C1 segment of cervical spinal cord (tissue), 14 donors: ENCODE data around the gene ZBTB42.

Experiments
- DNase-seq, 14 donors: peaks; one replicate each; lab custom pipeline; 2025; lab: John Stamatoyannopoulos, UW

Gene ZBTB42

DNA sequence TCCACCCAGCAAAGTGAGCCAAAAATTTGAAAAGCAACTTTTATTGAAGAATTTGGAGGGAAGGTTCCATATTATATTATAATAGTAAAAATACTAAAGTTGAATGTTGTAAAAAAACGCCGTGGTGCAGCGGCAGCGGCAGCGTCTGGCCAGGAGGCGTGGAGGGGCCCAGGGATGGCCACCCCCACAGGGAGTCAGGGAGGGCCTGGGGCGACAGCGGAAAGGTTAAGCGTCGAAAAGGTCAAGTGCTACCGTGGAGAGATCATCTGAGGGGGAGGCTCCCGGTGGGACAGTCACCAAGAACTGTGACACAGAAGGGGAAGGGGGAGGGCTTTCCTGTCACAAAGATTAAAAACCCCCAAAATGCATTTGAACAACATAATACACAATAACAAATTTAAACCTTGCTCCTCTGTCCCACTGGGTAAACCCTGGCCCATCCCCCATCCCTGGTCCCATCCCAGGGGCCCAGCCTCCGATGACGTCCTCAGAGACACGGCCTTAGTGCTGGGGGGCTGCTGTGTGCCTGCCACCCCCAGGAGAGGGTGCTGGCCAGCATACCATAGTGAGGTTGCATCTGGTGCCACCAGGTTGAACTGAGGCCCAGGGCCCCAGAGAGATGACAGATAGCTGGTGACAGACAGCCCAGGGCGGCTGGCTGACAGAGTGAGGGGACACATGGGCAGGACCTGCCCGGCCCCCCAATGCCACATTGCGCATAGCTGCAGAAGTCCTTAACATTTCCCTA lies 31.4 kb upstream of the ZBTB42 start:
- DNase-seq: no peak

DNA sequence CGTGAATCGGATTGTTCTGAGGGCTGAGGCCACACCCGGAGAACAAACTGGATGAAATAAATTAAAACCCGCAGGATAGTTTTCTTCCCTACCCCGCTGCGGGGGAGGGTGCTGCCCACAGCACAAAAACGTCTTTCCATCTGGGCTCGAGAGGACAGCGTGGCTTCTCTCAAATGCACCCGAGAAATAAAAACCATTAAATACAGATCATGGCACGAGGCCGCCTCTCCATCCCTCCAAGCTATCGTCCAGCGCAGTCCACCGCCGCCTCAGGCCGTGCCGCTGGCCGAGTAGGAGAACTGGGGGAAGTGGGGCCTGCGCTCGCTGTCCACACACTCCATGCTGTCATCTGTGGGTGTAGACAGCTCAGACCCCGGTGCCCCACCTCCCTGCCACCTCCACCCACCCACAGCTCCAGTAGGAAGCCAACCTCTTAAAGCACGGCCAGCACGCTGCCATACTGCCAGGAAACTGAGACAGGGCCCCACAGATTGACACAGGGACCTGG lies 30.8 kb upstream of the ZBTB42 start:
- DNase-seq: no peak

DNA sequence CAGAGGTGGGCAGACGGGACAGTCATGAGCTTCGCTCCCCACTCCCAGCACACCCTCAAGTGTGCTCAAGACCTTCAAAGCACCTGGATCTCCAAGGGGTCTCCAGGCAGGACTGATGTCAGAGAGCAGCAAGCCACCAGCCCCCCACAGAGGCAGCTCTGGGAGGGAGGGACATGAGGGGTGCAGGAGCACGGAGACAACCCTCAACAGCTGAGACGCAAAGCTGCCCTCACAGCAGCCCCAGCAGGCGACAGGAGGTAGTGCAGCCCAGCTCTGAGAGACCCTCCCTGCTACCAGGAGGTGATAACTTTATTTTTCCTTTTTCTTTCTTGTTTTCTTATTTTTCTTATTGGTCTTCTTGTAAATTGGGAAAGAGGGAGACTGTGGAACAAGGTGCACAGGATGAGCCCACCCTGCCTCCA lies 30.0 kb upstream of the ZBTB42 start:
- DNase-seq: no peak

DNA sequence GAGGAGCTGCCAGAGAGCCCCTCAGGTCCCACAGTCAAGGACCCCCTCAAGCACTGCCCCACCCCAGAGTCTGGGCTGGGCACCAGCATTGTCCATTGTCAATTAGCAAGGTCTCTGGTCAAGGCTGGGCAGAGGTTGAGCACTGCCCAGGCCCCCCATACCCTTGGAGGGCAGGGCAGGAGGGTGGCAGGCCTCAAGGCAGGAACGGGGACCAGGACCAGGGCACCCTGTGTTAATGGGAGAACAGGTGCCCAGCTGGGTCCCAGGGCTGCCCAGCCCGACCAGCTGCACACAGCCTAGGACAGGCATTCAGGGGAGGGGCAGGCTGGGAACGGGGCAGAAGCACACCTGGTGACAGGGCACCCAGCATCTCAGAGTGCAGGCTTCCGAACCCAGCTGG lies 29.5 kb upstream of the ZBTB42 start:
- no peak for DNase-seq

DNA sequence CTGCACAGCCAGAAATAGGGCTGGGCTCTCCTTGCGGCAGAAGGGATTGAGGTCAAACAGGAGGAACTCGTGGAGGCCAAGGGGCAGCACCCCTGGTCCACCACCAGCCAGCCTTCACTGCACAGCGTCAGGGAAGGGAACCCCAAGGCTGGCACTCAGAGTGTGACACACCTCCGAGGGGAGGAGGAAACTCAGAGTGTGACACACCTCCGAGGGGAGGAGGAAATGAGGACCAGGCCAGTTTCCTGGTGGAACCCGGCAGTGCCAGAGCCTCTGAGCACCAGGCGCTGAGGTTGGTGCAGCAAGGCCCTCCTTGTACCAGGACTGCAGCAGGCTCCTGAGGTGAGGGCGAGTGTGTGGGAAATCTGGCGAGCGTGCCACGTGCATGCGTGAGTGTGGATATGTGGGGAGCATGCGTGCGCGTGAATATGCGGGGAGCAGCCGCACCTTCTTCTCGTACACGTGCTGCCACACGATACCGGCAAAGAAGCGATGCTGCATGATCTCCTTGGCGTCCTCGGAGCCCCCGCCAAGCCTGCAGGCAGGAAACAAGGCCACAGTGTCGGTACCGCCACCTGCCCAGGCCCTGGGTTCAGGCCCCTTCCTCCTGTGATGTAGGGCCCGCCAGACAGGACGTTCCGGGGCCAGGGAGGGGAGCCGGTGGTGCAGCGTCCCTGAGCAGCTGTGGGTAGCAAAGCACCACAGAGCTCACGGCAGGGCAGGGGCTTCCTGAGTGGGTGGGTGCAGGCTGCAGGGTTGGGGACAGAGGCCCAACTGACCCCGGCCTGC lies 28.8 kb upstream of the ZBTB42 start:
- DNase-seq: no peak

DNA sequence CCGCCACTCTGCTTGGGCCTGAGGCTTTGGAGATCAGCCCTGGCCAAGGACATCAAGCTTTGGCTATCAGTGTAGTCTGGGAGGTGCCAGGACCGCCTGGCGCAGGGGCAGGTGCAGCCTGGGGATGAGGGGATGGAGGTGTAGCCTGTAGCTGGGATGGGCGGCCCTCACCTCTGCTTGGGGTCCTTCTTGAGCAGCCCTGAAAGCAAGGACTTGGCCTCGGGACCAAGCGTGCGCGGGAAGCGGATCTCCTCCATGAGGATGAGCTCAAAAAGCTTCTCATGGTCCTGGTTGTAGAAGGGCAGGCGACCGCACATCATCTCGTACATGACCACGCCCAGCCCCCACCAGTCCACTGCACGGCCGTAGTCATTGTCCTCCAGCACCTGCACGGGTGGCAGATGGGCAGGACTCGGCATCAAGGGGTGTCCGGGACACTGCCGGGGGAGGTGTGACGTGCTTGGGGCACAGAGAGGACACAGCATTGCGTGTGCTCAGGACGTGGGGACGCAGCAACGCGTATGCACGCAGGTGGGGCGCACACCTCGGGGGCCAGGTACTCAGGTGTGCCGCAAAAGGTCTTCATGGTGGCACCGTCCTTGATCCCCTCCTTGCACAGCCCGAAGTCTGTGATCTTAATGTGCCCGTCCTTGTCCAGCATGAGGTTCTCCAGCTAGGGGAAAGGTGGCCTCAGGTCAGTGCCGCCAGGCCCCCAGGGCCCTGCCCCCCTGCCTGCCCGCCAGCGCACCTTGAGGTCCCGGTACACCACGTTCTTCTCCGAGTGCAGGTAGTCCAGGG lies 28.0 kb upstream of the ZBTB42 start:
- DNase-seq: no peak

DNA sequence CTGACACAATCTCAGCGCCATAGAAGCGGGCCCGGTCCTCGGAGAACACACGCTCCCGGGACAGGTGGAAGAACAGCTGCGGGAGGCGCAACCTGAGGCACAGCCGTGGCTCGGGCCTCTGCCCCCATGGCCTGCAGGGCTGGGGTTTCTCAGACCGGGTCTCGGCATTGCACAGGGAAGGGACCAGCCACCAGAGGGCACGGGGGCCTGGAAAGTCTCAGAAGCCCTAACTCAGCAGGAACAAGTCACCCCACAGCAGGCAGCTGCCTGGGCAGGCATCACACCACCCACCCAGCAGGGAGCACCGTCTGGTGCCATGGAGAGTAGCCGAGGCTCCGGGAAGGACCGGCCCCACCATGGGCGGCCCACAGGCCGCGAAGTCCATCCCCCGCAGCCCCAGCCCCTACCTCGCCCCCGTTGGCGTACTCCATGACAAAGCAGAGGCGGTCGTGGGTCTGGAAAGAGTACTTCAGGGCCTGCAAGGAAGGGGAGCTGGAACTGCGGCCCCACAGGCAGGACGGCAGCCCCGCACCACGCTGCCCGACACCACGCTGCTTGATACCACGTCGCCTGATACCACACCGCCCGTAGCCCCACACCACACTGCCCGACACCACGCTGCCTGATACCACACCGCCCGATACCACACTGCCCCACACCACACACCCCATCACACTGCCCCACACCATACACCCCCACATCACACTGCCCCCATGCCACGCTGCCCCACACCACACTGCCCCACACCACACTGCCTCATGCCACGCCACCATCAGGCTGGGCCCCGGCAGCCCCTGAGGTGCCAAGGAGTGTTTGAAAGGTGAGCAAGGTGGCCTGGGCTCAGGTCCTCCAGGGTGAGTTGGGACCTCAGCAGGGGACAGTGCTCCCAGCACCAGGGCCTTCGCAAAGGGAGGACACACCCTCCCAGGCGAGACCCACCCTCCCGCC lies 27.1 kb upstream of the ZBTB42 start:
- no peak for DNase-seq

DNA sequence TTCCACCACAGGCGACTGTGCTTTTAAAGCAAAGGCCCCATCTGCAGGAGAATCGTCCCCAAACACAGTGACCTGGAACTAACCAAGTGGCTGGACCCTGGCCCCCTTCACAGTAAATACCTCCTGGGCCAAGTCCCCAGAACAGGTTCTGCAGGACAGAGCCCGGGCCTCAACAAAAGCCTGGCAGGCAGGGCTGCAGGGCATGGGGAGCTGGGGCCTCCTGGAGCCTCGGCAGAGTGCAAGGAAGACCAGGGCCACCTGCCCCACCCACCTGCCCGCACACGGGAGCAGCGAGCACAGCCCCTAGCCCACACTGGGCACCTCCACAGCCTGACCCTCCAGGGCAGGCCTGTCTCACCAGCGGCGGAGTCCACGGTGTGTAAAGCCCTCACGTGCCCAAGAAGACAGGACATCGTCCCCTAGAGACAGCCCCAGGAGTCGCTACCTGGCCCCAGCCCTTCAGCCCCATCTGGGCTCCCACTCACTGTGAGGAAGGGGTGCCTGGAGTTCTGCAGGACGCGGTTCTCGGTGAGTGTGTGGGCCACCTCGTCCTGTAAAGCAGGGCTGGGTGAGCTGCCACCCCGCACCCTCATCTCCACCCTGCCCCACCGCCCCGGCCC lies 26.3 kb upstream of the ZBTB42 start:
- no peak for DNase-seq

DNA sequence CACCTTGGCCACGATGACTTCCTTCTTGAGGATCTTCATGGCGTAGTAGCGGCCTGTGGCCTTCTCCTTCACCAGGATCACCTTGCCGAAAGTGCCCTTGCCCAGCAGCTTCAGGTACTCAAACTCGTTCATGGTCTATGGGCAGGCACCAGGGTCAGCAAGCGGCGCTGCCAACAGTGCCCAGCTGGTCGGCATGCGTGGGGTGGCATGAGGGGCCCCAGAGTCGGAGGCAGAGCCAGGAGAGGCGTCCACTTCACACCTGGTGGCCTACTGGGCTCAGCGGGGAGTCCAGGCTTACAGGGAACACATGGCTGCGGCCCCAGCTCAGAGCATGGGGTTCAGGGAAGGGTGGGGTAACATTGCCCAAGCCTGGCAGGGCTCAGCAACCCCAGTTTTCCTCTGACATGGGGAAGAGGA lies 25.8 kb upstream of the ZBTB42 start:
- DNase-seq: no peak

DNA sequence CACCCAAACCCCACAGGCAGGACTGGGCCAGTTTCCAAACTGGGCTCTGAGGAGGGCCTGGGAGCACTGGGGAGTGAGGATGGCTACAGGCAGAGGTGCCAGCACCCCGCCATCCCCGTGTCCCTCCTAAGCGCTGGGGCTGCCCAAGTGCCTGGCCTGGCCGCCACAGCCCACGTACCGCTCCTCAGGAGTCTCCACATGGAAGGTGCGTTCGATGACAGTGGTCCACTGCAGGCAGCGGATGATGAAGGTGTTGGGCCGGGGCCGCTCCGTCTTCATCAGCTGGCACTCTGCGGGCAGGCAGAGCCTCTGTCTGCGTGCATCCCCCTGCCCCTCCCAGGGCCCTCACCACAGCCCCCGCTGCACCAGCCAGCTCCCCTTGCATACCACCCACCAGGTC lies 24.4 kb upstream of the ZBTB42 start:
- no peak for DNase-seq

DNA sequence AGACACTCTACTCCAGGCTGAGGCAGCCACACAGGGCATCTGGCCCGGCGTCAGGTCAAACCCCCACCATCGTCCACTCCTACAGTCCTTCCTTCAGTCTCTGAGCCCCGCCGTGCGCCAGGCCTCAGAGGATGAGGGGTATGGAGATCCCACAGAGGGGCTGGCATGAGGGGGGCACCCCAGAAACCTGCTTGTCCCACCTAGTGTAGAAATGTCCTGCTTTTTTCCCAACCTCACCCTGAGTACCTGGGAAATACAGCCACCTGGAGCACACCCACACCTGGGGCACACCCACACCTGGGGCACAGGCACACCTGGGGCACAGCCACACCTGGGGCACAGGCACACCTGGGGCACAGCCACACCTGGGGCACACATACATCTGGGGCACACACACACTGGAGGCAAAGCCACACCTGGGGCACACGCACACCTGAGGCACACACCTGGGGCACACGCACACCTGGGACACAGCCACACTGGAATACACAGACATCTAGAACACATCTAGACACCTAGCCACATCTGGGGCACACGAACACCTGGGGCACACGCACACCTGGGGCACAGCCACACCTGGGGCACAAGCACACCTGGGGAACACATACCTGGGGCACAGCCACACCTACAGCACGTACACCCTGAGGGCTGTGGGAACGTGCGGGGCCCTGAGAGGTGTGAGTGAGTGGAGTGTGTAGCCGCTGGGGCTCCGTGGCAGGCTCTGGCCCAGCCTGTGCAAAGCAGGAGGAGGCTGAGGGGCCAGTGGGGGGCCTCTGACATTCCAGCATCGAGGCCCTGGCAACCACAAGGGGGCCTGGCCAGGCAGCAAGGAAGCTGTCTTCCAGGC lies 23.7 kb upstream of the ZBTB42 start:
- no peak for DNase-seq

DNA sequence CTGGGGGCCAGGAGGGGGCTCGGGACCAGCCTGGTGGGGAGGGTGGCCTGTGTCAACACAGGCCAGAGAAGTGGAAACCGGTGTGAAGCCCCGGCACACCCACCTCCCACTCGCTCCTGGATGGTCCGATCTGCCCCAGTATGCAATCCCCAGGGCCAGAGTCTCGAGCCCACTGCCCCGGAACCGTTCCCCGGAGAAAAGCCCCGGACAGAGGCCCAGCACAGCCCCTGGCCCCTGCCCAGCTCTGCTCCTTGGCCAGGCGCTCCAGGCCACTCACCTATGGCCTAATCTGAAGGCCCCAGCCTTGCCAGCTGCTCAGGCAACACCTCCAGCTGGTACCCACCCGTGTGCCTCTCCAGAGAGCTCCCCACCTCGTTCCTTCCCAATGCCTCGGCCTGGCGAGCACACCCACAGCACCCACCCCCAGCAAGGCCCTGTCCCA lies 23.1 kb upstream of the ZBTB42 start:
- DNase-seq: no peak

DNA sequence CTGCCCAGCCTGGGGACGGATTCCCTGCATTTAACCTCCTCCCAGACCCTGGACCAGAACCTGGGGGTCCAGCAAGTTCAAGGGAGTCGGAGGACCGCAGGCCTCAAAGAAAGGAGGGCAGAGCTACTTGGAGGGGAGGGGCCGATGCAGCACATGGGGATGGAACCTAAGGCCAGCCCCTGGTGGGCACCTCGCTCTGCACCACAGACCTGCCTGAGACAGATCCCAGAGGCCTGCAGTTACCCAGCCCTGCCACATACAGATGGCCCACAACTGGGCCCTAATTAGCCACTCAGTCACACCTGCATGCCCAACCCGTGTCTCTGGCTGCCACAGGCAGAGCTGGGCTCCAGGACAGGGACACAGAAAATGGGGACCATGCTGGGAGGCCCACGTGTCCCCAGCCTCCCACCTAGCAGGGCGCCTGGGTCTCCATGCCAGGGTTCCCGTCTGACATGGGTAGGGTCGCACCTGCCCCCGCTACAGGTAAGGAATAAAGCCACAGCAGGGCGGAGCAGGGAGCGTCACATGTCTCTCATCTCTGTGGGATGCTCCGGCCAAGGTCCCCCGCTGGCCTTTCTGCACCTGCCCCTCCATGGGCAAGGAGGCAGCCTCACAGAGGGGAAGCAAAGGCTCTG lies 22.1 kb upstream of the ZBTB42 start:
- DNase-seq: no peak

DNA sequence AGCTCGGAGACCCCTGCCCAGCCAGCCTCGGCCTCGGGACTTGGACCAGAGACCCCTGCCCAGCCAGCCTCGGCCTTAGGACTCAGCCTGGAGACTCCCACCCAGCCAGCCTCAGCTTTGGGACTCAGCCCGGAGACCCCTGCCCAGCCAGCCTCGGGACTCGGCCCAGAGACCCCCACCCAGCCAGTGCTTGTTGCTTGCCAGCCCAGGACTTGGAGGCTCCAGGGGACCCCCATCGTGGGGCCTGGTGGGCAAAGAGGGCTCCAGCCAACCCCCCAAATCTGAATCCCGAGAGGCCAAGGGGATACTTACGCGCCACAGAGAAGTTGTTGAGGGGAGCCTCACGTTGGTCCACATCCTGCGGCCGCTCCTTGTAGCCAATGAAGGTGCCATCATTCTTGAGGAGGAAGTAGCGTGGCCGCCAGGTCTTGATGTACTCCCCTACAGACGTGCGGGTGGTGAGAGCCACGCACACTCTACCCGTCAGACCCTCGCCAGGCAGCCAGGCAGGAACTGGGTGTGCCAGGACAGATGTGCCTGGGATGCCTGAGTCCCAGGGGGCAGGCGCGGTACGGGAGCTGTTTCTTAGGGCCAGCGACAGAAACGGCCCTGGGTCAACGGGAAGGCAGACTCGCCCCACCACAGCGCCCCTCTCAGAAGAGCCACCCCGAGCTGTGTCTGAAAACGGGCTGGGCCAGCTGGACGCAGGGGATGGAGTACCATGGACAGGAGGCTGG lies 21.0 kb upstream of the ZBTB42 start:
- no peak for DNase-seq

DNA sequence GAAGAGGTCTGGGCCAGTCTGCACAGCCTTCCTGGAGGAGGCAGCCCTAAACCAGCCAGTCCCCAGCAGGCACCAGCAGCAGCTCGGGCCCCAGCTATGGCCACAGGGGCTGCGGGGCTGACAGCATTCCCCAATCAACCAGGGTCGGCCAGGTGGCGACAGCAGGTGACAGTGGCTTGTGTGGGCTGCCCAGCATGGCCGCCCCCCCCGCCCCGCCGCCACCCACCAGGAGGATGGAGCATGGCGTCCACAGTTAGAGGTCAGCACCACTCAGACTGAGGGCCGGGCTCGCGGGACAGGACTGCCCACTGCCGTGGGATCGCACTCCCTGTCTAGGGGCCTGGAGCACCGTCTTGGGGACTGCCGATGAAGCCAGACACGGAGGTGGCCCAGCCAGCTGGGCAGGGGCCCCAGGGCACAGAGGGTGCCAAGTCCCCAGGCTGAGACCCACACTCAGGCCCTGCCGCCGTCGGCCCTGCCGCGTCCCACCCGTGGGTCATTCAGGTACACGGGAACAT lies 20.3 kb upstream of the ZBTB42 start:
- no peak for DNase-seq

DNA sequence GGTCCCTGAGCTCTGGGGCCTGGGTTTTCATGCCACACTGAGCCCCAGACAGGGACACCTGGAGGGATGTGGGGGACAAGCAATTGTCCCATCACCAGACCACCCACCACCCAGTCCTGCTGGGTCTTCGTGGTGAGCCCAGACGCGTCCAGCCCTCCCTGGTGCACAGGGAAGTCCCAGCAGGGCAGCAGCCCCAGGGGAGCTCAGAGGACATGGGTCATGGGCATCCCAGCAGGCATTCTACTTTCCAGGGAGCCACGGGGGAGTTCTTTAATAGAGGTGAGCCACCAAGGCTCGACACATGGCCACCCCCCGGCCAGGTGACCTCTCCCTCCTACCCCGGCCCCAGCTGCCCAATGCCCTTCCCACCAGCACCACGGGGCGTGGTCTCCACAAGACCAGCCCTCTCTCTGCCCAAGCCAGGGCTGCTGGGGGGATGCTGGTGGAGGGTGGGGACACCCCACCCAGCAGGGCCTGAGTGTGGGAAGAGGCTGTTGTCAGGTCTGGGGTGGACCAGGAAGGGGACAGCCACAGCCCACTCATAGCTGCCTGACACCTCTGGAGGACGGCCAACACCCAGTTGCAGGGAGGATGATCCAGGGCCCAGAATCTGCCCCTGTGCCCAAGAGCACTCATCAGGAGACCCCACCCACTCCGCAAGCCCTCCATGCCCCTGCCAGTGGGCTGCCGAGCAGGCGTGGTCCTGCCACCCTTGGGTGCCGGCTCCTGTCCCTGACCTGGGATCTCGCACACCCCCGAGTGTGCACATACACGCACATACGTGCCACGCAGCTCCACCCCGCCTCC lies 19.4 kb upstream of the ZBTB42 start:
- DNase-seq: no peak
